IPS-20b (cell line): Measurements from ENCODE around the gene WDR26.
"Not testable (repeated sequence)": the region's sequence is repeated elsewhere in the genome, so short reads cannot be mapped to it uniquely, and the experiment has no call there.

Experiments
- H3K27ac ChIP-seq: one replicate; pipeline ENCODE4 v1.5.1; 2013; ENCODE audit warnings: low read length
- H3K27me3 ChIP-seq: 2 replicates; pipeline ENCODE4 v1.6.1; 2013; ENCODE audit warnings: mild to moderate bottlenecking, low read length, inconsistent platforms; ENCODE audit not compliant: insufficient read depth
- H3K36me3 ChIP-seq: 2 replicates; pipeline ENCODE4 v1.6.1; 2013; ENCODE audit warnings: low read depth, mild to moderate bottlenecking, inconsistent platforms, low read length, moderate library complexity; ENCODE audit not compliant: insufficient read depth
- H3K4me1 ChIP-seq: 2 replicates; pipeline ENCODE4 v1.6.1; 2013; ENCODE audit warnings: mild to moderate bottlenecking, control low read depth, inconsistent platforms, low read length, moderate library complexity; ENCODE audit not compliant: insufficient read depth
- H3K4me3 ChIP-seq: 2 replicates; pipeline ENCODE4 v1.5.1; 2013; ENCODE audit warnings: mild to moderate bottlenecking, low read length, inconsistent platforms
- H3K9ac ChIP-seq: 2 replicates; pipeline ENCODE4 v1.6.1; 2013; ENCODE audit warnings: low read depth, mild to moderate bottlenecking, inconsistent platforms, low read length, moderate library complexity
- H3K9me3 ChIP-seq: 2 replicates; pipeline ENCODE4 v1.6.1; 2013; ENCODE audit warnings: mild to moderate bottlenecking, low read depth, low read length, inconsistent platforms; ENCODE audit not compliant: insufficient read depth

Gene WDR26

GRCh38 chr1:224358237-224358636 lies 76.4 kb downstream of the WDR26 start:
- H3K27ac ChIP-seq = no peak overlapping the region
- no peaks in the 10 kb centered on the region for H3K27me3 ChIP-seq
- 0 out of 2 replicates have a peak, but pooled peaks cover 6% of the 10 kb centered on the region for H3K36me3 ChIP-seq
- peaks cover 9% of the 10 kb centered on the region; the same call in 1 of the 2 replicates for H3K4me1 ChIP-seq
- no peaks in the 10 kb centered on the region for H3K9me3 ChIP-seq
- H3K4me3 ChIP-seq = peak overlapping the region; percentile 93
- H3K9ac ChIP-seq = peak overlapping the region; percentile 88; the same call in 1 of the 2 replicates

- Histone ChIP-seq H3K27me3 (no peaks in the 10 kb centered on the region), H3K9ac (peak overlapping the region; percentile 88), H3K27ac (peak overlapping the region; percentile 74), H3K9me3 (no peaks in the 10 kb centered on the region), H3K4me3 (peak overlapping the region; percentile 93), H3K4me1 (peaks cover 9% of the 10 kb centered on the region; the same call in 1 of the 2 replicates), H3K36me3 (0 out of 2 replicates have a peak, but pooled peaks cover 6% of the 10 kb centered on the region)
These were observed 76.9 kb downstream of the WDR26 start for GRCh38 chr1:224357626-224358124.

GRCh38 chr1:224356685-224357625 lies 77.6 kb downstream of the WDR26 start, which contains the start of gene CNIH4:
TSS of gene CNIH4 (plus strand) at chr1:224356879. CDS start at chr1:224356925, 46 bp downstream.
- Histone ChIP-seq H3K4me3 (peak within 1 kb of the TSS; percentile 93), H3K9ac (peak within 1 kb of the TSS; percentile 88), H3K4me1 (peaks cover 9% of the 10 kb centered on the region; the same call in 1 of the 2 replicates), H3K27me3 (no peaks in the 10 kb centered on the region), H3K9me3 (no peaks in the 10 kb centered on the region; the same call in 1 of the 2 replicates), H3K36me3 (0 out of 2 replicates have a peak, but pooled peaks cover 6% of the 10 kb centered on the region), H3K27ac (peak within 1 kb of the TSS; percentile 74)

GRCh38 chr1:224353975-224354925 lies 80.3 kb downstream of the WDR26 start:
- no peaks in the 10 kb centered on the region; the same call in 1 of the 2 replicates for H3K9me3 ChIP-seq
- no peaks in the 10 kb centered on the region for H3K27me3 ChIP-seq
- no peak overlapping the region for H3K9ac ChIP-seq
- H3K4me1 ChIP-seq = peaks cover 9% of the 10 kb centered on the region; the same call in 1 of the 2 replicates
- H3K4me3 ChIP-seq = no peak overlapping the region
- no peak overlapping the region for H3K27ac ChIP-seq
- no peaks in the 10 kb centered on the region for H3K36me3 ChIP-seq

- not testable (repeated sequence) for H3K4me1 ChIP-seq, H3K9ac ChIP-seq, H3K27ac ChIP-seq, H3K9me3 ChIP-seq, H3K36me3 ChIP-seq, H3K27me3 ChIP-seq, H3K4me3 ChIP-seq
These were observed 82.0 kb downstream of the WDR26 start for GRCh38 chr1:224352436-224353085.

GRCh38 chr1:224349716-224350115 lies 84.9 kb downstream of the WDR26 start:
- not testable (repeated sequence) for H3K4me1 ChIP-seq, H3K27me3 ChIP-seq, H3K36me3 ChIP-seq, H3K9me3 ChIP-seq, H3K4me3 ChIP-seq, H3K9ac ChIP-seq, H3K27ac ChIP-seq

- no peaks in the 10 kb centered on the region for H3K27me3 ChIP-seq
- peaks cover 18% of the 10 kb centered on the region for H3K9me3 ChIP-seq
- H3K27ac ChIP-seq = no peak overlapping the region
- no peak overlapping the region for H3K4me3 ChIP-seq
- H3K4me1 ChIP-seq = no peaks in the 10 kb centered on the region
- H3K9ac ChIP-seq = no peak overlapping the region
- H3K36me3 ChIP-seq = no peaks in the 10 kb centered on the region; the same call in 1 of the 2 replicates
These were observed 86.5 kb downstream of the WDR26 start for GRCh38 chr1:224348137-224348536.

GRCh38 chr1:224343679-224344078 lies 90.9 kb downstream of the WDR26 start:
- Histone ChIP-seq H3K36me3 (no peaks in the 10 kb centered on the region; the same call in 1 of the 2 replicates), H3K4me3 (no peak overlapping the region), H3K27me3 (no peaks in the 10 kb centered on the region), H3K4me1 (peaks cover 8% of the 10 kb centered on the region), H3K27ac (no peak overlapping the region), H3K9me3 (peaks cover 30% of the 10 kb centered on the region), H3K9ac (no peak overlapping the region)

- H3K4me1 ChIP-seq, H3K36me3 ChIP-seq, H3K27me3 ChIP-seq: not testable (repeated sequence)
- peak overlapping the region; percentile 84 for H3K9ac ChIP-seq
- peaks cover 30% of the 10 kb centered on the region for H3K9me3 ChIP-seq
- H3K27ac ChIP-seq = peak overlapping the region; percentile 40
- peak overlapping the region; percentile 56 for H3K4me3 ChIP-seq
These were observed 93.9 kb downstream of the WDR26 start for GRCh38 chr1:224340453-224341384.

- Histone ChIP-seq H3K27me3 (no peaks in the 10 kb centered on the region), H3K4me1 (peaks cover 8% of the 10 kb centered on the region), H3K9me3 (peaks cover 26% of the 10 kb centered on the region), H3K36me3 (no peaks in the 10 kb centered on the region; the same call in 1 of the 2 replicates), H3K27ac (peak overlapping the region; percentile 31), H3K9ac (peak overlapping the region; percentile 85), H3K4me3 (peak overlapping the region; percentile 26)
These were observed 95.1 kb downstream of the WDR26 start for GRCh38 chr1:224339442-224340033.
